Measurements from ENCODE around the gene STAG2. TPM values are rescaled to one million over a fixed set of nuclear protein-coding genes. Genes with fewer than 3 reads are reported as not detected.

Gene STAG2
- 109 and 114 TPM in 2 replicates for total RNA-seq

GRCh38 chrX:123961268-123962005, at the start of gene STAG2:
Gene STAG2 (plus strand): TSS chrX:123961706. CDS start chrX:124022628, 60,922 bp downstream.

Other genes with a start within 250 kb of the STAG2 start
- gene THOC2, start 228.7 kb upstream of the STAG2 start, total RNA-seq: 50.5 and 52.4 TPM in 2 replicates
- gene XIAP, start 101.7 kb upstream of the STAG2 start, total RNA-seq: 41.2 and 43.7 TPM in 2 replicates

Data from aortic smooth muscle cell (primary cell).